Posterior vena cava (tissue), 2 donors: ENCODE measurements around the gene MCC. TPM values are rescaled to one million over a fixed set of nuclear protein-coding genes. Genes with fewer than 3 reads are reported as not detected.

Experiments
- DNase-seq: peaks from one replicate; pipeline ENCODE4 v3.0.0-alpha.2; 2020; ENCODE audit warnings: low spot score
- intact Hi-C, 2 donors: fragments of 100-400 bp; cut with DNase I; formaldehyde crosslinking; loops; one replicate each; pipeline versions ENCODE4 v1.14.1 to v1.14.2; 2022 to 2023
- total RNA-seq, 2 donors: library from RNA; stranded (reverse); fragmentation: NEBNext Ultra II Directional; extraction: Animal tissue kit (Norgen Biotek cat#: 25700); gene quantifications; one replicate each; pipeline ENCODE4 v1.2.1, GENCODE V29; 2021
- donor health status: DM: yes; HTN: yes; CAD: no.
- donor health status: DM: yes; HTN: yes; CAD: no.

Gene MCC
- total RNA-seq, 2 donors from 2014 or later, result 12.3 to 14.6 TPM

- DNase-seq, result no peak
- intact Hi-C loops, result no loop called here
Measured at GRCh38 chr5:113044776-113045465, 443.3 kb downstream of the MCC start.

GRCh38 chr5:113043491-113043931 is 444.7 kb downstream of the MCC start:
- no peak for DNase-seq
- intact Hi-C loops, result no loop called here

DNA sequence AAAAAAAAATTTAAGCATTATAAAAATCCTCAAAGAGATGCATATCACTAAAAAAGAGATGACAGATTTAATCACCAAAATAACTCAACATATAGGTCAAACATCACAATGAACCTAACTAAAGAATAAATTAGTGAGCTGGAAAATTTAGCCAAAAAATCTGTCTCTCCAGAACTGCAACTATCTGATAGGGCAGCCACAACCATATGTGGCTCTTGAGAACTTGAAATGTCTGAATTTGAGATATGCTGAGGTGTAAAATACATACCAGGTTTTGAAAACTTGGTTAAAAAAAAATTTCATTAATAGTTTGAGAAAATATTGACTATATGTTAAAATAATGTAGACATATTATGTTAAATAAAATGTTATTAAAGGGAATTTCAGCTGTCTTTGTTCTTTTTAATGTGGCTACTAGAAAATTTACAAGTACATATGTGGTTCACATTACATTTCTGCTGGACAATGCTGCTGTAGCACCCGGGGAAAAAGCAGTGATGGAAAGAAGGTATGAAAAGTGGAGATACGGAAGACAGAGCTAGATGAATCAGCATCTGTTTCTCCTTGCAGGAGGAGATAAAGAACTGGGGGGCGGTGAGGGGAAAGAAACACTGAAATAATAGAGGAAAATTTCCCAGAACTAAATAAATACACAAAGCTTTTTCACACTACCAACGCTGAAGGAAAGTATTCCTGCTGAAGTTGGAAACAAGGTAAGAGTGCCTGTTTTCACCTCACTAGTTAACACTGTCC is 445.6 kb downstream of the MCC start:
- intact Hi-C loops, result no loop called here
- no peak for DNase-seq

- intact Hi-C loops, result no loop called here
- DNase-seq, result no peak
Measured at GRCh38 chr5:113040672-113041260, 447.5 kb downstream of the MCC start.

- intact Hi-C loops, result no loop called here
- no peak for DNase-seq
Measured at GRCh38 chr5:113039934-113040285, 448.3 kb downstream of the MCC start.

DNA sequence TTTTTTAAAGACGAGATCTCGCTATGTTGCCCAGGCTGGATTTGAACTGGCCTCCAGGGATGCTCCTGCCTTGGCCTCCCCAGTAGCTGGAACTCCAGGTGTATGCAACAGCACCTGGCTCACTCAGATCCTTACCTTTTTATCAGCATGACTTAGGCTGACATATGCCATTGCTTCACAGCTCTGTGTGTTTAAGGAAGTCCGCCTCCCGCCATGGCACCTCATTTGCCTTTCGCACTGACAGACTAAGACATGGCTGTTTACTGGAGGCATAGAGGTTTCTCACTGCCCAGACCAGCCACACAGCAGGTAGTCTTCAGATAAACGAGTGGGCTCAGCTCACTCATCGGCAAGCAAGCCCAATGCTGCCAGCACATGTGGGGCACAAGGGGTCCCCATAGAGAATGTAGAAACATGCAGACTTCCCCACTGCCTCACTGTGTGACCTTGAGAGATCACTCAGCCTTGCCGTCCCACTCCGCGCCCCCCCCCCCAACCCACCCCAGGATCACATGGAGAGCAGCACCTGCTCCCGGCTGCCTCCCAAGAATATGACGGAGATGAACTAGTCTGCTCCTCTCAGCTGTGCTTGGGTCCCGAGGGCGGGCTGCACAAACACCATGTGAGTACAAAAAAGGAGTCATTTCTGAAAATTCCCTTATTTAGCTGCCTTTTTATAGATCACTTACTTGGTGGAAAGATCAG is 448.9 kb downstream of the MCC start:
- DNase-seq, result no peak
- intact Hi-C loops, result no loop called here

DNA sequence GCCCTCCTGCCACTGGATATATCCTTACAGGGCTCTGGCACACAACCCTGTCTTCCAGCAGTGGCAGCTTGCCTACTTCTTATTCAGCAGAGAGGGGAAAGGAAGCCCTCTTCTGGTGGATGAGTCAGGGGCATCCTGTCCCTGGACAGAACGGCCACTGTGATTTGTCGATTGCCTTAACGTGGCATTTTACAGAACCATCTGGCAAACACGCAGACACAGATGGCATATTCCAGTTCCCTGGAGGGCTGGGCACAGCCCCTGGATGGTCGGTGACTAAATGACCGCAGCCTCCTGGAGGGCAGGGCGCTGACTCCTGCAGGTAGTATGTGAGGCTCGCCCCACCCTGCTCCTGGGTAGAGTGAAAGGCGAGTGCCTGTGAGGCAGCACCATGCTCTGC is 449.5 kb downstream of the MCC start:
- DNase-seq, result no peak
- intact Hi-C loops, result no loop called here

GRCh38 chr5:113038136-113038535 is 450.1 kb downstream of the MCC start:
- no peak for DNase-seq
- intact Hi-C loops, result no loop called here

DNA sequence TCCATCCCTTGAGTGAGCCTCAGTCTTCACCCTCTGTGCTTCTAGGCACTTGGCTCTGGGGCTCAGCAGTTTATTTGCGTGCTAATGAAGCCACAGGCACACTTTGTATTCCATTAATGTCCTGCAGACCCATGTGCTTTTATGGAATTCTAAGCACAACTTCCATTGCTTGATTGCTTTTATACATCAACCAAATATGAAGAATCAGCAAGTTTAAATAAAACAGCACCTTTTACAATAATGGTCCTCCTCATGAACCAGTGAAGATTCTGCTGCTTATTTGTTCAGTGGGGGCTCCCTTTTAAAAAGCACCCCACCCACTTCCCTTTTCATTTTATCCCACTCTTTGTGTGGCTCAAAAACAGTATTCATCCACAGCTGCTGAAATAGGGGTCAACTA is 451.4 kb downstream of the MCC start:
- no peak for DNase-seq
- intact Hi-C loops, result no loop called here

- intact Hi-C loops, result no loop called here
- no peak for DNase-seq
Measured at GRCh38 chr5:113036321-113036720, 451.9 kb downstream of the MCC start.

GRCh38 chr5:113035096-113035495 is 453.2 kb downstream of the MCC start:
- no peak for DNase-seq
- intact Hi-C loops, result no loop called here

- no peak for DNase-seq
- intact Hi-C loops, result no loop called here
Measured at GRCh38 chr5:113034182-113034773, 454.0 kb downstream of the MCC start.

DNA sequence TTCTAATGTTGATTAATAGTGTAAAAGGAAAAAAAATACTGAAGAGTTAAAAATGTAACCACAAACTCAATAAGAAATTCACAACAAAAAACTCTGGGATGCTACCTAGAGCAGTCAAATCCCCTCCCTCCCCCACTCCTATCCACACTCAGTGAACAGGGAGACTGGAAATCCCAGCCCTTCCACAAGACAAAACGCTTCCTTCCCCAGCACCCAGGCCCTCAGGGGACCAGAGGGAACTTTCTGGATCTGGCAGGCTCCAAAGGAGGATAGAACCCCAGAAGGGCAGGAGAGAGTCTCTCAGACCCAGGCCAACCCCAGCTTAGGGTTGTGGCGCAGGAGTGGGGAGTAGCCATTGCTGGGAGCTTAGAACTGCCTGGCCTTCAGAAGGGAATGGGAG is 456.7 kb downstream of the MCC start:
- intact Hi-C loops, result no loop called here
- no peak for DNase-seq

GRCh38 chr5:113031104-113031503 is 457.1 kb downstream of the MCC start:
- intact Hi-C loops, result no loop called here
- DNase-seq, result no peak

DNA sequence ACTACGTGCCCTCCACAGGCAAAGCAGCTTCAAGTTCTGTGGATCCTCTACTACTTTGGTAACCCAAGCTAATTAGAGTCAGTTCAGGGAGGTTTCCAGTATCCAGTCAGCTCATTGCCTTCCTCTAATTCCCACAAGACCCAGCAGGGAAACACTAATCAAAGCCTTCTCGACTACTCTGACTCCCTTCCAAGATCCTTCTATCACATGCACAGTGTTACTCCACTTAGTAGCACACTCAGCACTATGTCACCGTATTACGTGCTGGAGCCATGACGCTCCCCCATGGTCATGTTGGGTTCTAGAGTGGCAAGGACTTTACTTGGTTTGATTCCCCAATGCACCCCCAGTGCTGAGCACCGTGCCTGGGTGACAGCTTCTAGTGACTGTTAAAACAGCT is 458.6 kb downstream of the MCC start:
- intact Hi-C loops, result no loop called here
- no peak for DNase-seq

- intact Hi-C loops, result no loop called here
- DNase-seq, result no peak
Measured at GRCh38 chr5:113027431-113027830, 460.8 kb downstream of the MCC start.

DNA sequence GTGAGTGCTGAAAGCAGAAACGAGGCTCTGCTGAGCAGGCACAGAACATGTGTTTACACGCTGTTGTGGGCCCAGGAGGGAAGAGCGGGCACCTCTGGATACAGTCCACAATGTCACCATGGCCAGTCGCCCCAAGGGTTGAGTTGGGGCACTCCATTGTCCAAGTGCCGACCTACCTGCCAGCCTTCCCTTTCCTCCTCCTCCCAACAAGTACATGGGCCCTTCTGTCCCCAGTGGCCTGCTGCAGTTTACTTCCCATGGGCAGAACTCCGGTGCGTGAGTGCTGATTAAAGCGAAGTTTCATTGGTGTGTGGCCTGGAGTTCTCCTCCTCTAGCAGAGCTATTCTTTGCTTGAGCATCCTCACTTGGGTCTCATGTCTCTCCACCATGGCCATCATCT is 461.2 kb downstream of the MCC start:
- intact Hi-C loops, result no loop called here
- no peak for DNase-seq

DNA sequence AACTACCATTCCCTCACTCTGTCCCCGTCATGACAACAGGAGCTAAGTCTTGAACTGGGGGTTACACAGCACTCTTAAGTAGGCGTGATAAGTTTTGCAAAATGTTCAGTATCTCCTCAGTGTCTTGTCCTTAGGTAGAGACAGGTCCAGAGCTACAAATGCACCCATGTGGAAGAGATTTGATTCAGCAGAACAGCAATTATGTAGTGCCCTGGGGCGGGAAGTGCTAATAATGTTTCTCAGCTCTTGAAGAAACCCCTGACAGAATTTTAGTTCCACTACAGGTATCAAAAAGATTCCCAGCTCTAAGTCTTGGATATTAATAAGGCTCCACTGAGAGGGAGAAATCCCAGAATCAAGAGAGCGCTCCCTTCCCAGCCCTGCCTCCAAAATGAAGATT is 462.0 kb downstream of the MCC start:
- no peak for DNase-seq
- intact Hi-C loops, result no loop called here

DNA sequence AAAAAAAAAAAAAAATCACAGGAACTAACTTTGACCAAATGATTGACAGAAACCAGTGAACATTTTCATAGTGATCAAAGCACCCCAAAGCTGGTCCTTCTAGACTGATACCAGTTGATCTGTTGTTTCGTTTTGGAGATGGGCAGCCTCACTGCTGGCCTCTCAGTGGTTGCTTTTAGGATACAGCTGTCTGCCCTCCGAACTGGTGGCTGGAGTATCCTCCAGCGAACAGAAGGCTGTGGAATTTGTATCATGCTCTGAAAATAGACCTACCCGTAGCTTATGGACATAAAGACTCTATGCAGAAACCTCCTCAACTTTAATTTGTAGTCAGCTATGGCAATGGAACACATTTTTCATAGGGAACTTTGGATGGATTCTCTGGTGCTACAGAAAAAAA is 462.7 kb downstream of the MCC start:
- intact Hi-C loops, result no loop called here
- no peak for DNase-seq
